ENCODE results near the gene OSBPL3.

OSBPL3 gene

DNA sequence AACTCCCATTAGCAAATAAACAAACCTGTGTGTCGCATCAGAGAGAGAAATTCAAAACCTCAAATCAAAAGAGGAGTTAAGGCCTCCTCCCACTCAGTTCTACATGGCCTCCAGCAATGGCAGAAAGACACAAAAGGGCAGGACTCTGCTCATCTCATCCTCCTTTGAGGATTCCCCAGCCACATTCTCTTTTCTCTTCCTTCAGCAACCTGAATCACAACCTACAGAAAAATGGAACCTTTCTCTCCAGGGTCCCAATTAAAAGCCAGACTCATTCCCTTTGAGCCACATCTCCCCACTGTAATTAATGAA lies 7.9 kb downstream of the OSBPL3 start:
- TF ChIP-seq, protein P1, sequence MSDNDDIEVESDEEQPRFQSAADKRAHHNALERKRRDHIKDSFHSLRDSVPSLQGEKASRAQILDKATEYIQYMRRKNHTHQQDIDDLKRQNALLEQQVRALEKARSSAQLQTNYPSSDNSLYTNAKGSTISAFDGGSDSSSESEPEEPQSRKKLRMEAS (IDR thresholded peaks at IDR 0.05; ENCODE audit: low read depth, low read length): no peak
- TF ChIP-seq MYC (IDR thresholded peaks at IDR 0.05; ENCODE audit: low read depth, low read length) (no peak), POLR2A (IDR thresholded peaks at IDR 0.05; ENCODE audit: extremely low read depth, insufficient read length) (no peak)
- TF ChIP-seq, protein P2, sequence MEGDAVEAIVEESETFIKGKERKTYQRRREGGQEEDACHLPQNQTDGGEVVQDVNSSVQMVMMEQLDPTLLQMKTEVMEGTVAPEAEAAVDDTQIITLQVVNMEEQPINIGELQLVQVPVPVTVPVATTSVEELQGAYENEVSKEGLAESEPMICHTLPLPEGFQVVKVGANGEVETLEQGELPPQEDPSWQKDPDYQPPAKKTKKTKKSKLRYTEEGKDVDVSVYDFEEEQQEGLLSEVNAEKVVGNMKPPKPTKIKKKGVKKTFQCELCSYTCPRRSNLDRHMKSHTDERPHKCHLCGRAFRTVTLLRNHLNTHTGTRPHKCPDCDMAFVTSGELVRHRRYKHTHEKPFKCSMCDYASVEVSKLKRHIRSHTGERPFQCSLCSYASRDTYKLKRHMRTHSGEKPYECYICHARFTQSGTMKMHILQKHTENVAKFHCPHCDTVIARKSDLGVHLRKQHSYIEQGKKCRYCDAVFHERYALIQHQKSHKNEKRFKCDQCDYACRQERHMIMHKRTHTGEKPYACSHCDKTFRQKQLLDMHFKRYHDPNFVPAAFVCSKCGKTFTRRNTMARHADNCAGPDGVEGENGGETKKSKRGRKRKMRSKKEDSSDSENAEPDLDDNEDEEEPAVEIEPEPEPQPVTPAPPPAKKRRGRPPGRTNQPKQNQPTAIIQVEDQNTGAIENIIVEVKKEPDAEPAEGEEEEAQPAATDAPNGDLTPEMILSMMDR (IDR thresholded peaks at IDR 0.05; ENCODE audit: low read depth, low read length): no peak
- no peak overlapping the region for H3K4me3 ChIP-seq (ENCODE audit: low read depth, low read length)
- no peak for DNase-seq (ENCODE audit: low read depth)

DNA sequence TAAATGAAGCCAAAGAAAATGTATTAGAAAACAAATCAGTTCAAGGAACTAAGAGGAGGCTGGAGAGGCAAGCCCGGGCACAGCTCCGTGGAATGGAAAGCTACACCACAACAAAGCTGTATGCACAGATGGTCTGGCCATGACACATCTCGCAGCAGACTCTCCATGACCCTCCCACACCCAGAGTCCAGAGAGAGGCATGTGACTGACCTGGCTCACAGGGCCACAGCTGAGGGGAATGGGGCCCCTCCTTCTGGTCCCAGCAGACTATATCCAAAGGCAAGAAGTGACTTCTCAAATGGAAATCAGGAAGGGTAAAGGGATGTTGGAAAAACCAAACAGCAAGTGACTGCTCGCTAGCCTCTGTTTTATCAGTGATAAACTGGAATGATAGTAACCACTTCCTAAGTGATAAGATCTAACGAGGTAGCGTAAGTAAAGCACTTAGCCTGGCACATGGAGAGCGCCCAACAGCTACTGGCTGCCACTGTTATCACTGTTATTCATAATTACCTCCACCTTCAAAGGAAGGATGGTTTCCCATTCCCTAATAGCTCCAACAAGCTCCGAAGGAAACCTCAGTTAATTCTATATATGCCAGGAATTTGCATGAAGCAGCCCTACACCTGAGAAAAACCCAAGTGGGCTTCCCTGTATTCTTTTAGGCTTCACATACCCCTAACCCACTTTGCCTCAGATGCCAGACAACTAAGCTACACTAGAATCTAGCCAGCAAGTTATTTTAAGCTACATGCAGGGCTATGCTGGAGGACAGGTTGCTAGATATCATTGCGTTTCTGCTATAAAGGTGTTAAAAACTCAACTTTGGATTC lies 8.4 kb downstream of the OSBPL3 start:
- DNase-seq (ENCODE audit: low read depth): peak; percentile 38
- TF ChIP-seq MYC (IDR thresholded peaks at IDR 0.05; ENCODE audit: low read depth, low read length): no peak
- TF ChIP-seq, protein P1 (IDR thresholded peaks at IDR 0.05; ENCODE audit: low read depth, low read length): 0 out of 2 replicates have a peak, but pooled peaks have one; percentile 4
- H3K4me3 ChIP-seq (ENCODE audit: low read depth, low read length): no peak overlapping the region

DNA sequence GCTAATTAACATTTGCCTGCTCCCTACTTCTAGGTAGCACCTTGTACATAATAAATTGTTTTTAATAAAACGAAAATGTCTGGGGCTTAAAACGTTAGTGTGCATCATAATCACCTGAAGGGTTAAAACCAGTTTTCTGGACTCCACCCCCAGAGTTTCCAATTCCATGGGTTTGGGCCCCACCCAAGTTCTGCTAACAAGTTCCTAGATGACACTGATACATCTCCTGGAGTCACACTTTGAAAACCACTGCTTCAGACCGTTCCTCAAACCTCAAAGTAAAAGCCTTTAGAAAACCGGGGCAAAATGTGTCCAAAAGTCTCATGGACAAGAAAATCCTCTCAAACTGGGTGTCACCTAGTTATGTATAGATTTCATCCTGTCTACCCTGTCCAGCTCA lies 9.3 kb downstream of the OSBPL3 start:
- no peak for DNase-seq (ENCODE audit: low read depth)
- no peak overlapping the region for H3K4me3 ChIP-seq (ENCODE audit: low read depth, low read length)
- TF ChIP-seq, protein P2 (IDR thresholded peaks at IDR 0.05; ENCODE audit: low read depth, low read length): no peak

DNA sequence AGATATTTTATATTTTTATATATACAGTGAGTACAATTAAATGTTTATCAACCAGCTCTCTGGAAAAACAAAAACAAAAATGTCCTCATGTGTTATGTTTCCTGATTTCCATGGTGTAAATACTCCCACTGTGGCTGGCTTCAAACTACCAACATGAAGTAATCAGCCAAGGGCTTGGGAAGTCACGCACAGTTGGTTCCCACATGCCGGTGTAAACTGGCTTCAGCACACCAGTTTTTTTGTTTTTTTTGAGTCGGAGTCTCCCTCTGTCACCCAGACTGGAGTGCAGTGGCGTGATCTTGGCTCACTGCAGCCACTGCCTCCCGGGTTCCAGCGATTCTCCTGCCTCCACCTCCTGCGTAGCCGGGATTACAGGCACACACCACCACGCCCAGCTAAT lies 11.8 kb downstream of the OSBPL3 start:
- no peak overlapping the region for H3K4me3 ChIP-seq (ENCODE audit: low read depth, low read length)
- no peak for DNase-seq (ENCODE audit: low read depth)
- TF ChIP-seq MYC (IDR thresholded peaks at IDR 0.05; ENCODE audit: low read depth, low read length): no peak
- TF ChIP-seq, protein P1 (IDR thresholded peaks at IDR 0.05; ENCODE audit: low read depth, low read length): no peak

DNA sequence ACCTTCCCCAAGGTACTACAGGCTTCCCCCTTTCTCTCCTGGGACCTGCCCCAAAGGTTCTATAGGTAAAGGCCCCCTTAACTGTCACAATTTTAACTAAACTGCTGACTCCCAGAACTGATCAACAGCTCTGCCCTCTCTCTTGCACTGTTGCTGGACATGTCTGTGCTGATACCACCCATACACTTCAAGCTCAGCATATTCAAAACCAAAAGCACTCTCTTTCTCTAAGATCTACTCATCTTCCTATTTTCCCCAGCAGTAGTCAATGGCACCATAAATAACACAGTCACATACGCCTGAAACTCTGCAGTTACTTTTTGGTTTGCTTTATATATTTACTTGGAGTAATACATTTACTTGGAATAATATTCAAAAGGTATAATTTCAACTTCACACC lies 12.3 kb downstream of the OSBPL3 start:
- TF ChIP-seq MYC (IDR thresholded peaks at IDR 0.05; ENCODE audit: low read depth, low read length): no peak
- TF ChIP-seq, protein P1 (IDR thresholded peaks at IDR 0.05; ENCODE audit: low read depth, low read length): no peak
- no peak for TF ChIP-seq POLR2A (IDR thresholded peaks at IDR 0.05; ENCODE audit: extremely low read depth, insufficient read length)
- TF ChIP-seq, protein P2 (IDR thresholded peaks at IDR 0.05; ENCODE audit: low read depth, low read length): no peak
- DNase-seq (ENCODE audit: low read depth): no peak
- no peak overlapping the region for H3K4me3 ChIP-seq (ENCODE audit: low read depth, low read length)

DNA sequence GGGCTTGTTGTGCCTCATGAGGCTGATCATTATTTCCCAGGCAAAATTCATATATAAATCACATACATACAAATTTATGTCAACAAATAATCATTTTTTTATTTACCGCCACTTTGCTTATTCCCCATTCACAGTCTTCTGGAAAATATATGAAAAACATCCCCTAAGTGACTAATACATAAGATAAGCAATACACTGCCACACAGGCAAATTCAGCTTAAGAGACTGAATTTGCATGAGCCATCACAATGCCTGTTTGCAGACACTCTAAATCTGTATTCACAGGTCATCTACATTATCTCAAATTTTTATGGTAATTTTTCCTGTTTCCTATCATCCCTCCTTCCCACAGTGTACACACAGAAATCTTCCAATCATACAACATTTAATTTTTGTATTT lies 13.2 kb downstream of the OSBPL3 start:
- no peak for TF ChIP-seq POLR2A (IDR thresholded peaks at IDR 0.05; ENCODE audit: extremely low read depth, insufficient read length)
- TF ChIP-seq, protein P2 (IDR thresholded peaks at IDR 0.05; ENCODE audit: low read depth, low read length): no peak
- DNase-seq (ENCODE audit: low read depth): no peak
- no peak overlapping the region for H3K4me3 ChIP-seq (ENCODE audit: low read depth, low read length)
